Erythroblast (primary cell): ENCODE data around the gene RASSF7.

Experiments
- DNase-seq, 2 experiments: peaks; one replicate each; lab custom pipeline; 2025; lab: John Stamatoyannopoulos, UW
- GATA1 ChIP-seq: IDR thresholded peaks from 2 replicates; pipeline ENCODE4 v1.6.1; 2011; ENCODE audit warnings: low read depth, mild to moderate bottlenecking, control low read depth, low read length, moderate library complexity
- POLR2A ChIP-seq: IDR thresholded peaks from 2 replicates; pipeline ENCODE4 v1.6.1; 2011; ENCODE audit warnings: mild to moderate bottlenecking, low read length

Gene RASSF7

DNA sequence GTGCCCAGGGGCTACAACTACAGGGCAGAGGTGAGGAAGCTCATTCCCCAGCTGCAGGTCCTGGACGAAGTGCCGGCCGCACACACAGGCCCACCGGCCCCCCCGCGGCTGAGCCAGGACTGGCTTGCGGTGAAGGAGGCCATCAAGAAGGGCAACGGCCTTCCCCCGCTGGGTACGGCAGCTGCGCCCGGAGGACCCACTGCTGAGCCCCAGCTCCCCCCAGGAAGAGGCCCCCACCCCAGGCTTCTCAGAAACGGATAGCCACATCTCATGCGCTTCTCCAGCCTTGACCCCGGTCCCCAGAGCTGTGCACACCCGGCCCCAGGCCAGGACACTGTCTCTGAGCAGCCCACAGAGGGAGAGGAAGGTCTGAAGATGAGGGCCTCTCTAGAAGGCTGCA, 9.6 kb upstream of the RASSF7 start:
- no peak for DNase-seq
- TF ChIP-seq GATA1, result no peak
- TF ChIP-seq POLR2A, result no peak

DNA sequence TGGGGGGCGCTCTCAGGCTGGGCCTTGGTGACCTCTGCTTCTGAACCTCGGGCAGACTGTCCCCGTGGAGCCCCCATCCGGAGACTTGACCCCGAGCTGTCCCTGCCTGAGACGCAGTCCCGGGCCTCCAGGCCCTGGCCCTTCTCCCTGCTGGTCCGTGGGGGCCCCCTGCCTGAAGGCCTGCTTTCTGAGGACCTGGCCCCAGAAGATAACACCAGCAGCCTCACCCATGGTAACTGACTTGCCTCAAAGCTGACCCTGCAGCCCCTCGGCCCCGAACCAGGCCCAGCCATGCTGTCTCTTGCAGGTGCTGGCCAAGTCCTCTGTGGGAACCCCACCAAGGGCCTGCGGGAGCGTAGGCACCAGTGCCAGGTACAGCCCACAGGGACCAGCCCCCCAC, 9.2 kb upstream of the RASSF7 start:
- DNase-seq, result peak; percentile 50 to 80
- no peak for TF ChIP-seq POLR2A
- no peak for TF ChIP-seq GATA1

GRCh38 chr11:553083-553987, 7.4 kb upstream of the RASSF7 start:
- DNase-seq, result no peak
- TF ChIP-seq GATA1 (no peak), POLR2A (no peak)

DNA sequence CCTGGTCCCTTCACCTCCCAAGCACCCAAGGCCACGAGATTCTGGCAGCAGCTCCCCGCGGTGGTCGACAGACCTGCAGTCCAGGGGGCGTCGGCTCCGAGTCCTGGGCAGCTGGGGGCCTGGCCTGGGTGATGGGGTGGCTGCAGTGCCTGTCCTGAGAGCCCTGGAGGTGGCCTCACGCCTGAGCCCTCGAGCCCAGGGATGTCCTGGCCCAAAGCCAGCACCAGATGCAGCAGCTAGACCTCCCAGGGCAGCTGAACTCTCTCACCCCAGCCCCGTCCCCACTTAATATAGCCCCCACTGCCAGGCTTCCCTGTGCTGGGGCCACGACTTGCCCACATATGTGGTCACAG, 6.8 kb upstream of the RASSF7 start:
- no peak for DNase-seq
- TF ChIP-seq POLR2A (no peak), GATA1 (no peak)

DNA sequence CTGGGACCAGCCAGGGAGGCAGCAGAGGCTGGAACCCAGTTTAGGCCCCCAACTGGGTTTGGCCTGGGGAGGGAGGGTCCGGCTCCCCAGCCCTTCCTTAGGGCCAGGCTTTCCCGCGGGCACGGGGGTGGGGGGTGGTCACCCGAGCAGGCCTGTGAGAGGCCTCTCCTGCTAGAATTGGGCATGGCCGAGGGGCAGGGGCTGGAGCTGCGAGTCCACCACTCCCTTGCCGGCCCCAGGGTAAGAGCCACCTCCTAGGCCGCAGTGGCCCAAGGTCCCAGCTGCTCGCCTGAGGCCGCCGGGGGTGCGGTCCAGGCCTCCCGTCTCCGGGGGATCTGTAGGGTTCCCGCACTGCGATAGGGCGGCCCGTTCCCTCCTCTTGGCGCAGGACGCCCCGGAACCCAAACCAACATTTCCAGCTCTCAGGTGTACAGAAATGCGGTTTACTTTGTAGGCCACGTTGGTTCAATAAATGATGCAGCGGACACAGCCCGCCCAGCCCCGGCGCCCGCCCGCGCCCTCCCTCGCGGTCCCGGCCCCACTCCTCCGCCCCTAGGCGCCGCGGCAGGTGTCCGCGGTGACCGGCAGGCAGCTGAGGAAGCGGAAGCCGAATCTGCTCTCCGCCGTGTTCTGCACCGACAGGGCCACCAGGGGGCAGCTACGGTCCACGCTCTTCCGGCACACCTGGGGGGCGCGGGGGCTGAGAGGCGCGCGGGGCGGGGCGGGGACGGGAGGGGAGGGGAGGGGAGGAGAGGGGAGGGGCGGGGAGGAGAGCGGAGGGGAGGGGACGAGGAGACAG, 6.1 kb upstream of the RASSF7 start:
- TF ChIP-seq POLR2A (no peak), GATA1 (no peak)
- DNase-seq, result peak; percentile 68 to 82

DNA sequence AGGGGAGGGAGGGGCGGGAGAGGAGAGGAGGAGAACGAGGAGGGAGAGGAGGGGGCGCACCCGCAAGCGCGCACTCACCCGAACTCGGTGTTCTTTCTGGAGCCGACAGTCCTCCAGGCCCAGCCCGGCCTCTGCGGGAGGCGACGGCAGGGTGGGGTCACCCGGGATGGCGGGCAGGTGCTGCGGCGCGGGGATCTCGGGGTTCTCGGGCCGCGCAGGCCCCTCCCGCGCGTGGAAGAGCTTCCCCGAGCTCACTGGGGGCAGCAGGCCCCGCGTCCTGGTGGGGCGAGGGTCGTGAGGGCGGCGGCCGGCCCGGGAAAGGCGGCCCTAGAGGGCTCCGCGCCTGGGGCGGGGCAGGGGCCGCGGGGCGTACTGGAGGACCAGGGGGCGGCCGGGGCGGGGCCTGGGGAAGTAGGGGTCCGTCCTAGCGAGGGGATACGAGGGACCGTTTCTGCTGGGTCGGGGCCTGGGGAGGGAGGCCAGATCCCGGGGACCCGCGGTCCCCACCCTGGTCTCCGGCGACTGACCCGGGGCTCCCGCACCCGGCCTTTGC, 5.5 kb upstream of the RASSF7 start:
- no peak for DNase-seq
- no peak for TF ChIP-seq POLR2A

GRCh38 chr11:555780-556661, 4.7 kb upstream of the RASSF7 start:
- DNase-seq, result peak; percentile 32 to 33

GRCh38 chr11:556662-557256, 4.0 kb upstream of the RASSF7 start:
- DNase-seq, result no peak
- no peak for TF ChIP-seq POLR2A
- TF ChIP-seq GATA1, result no peak

More at GRCh38 chr11:555780-556661, 4.7 kb upstream of the RASSF7 start:
- TF ChIP-seq POLR2A, result no peak
- TF ChIP-seq GATA1, result no peak

DNA sequence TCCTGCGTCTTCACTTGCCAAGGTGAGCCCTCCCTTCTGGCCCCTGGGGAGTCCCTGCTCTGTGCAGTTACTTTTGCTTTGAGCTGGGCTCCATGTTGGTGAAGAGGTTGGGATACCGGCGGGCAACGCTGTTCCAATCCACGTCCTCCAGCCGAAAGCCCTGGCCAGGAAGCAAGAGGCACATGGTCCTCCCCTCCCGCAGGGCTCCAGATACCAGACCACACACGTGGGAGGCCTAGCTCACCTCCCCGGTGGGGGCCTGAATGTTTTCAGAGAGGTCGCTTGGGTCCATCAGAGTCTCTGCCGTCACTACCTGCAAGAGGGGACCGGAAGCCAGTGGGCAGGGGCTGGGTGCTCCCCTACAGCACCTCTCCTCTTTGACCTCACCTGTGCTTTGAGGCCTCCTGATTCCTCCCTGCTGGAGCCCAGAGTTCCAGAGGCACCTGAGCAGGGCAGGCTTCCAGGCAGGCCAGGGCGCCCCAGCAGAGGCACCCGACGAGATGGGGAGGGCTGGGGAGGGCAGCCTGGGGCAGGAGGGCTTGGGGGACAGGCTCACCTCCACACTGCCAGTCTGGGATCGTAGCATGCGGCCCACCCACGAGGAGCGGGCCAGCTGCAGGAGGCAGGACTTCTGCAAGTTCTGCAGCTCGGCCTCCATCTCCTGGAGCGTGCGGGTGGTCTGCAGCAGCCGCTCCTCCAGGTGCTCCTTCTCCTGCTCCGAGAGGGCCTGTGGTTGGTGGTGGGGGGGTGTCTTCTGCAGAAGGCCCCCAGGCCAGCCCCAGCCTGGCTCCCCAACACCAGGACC, 3.2 kb upstream of the RASSF7 start:
- no peak for DNase-seq
- TF ChIP-seq POLR2A (no peak), GATA1 (no peak)

DNA sequence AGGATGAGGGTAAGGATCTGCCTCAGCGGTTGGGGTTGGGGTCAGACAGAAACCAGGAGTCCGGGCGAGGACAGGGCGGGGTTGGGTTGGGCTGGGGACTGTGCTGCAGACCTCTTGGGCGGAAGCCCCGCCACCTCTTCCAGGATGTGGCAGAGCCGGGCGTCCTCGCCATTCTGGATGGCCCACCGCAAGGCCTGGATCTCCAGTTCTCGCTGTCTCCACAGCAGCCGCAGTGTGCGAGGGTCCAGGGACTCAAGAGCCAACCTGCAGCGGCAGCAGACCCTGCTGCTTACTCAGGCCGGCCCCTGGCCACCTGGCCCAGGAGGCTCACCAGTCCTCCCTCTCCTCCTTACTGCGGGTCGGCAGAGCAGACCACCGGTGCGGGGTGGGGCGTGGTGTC, 2.3 kb upstream of the RASSF7 start:
- no peak for DNase-seq

DNA sequence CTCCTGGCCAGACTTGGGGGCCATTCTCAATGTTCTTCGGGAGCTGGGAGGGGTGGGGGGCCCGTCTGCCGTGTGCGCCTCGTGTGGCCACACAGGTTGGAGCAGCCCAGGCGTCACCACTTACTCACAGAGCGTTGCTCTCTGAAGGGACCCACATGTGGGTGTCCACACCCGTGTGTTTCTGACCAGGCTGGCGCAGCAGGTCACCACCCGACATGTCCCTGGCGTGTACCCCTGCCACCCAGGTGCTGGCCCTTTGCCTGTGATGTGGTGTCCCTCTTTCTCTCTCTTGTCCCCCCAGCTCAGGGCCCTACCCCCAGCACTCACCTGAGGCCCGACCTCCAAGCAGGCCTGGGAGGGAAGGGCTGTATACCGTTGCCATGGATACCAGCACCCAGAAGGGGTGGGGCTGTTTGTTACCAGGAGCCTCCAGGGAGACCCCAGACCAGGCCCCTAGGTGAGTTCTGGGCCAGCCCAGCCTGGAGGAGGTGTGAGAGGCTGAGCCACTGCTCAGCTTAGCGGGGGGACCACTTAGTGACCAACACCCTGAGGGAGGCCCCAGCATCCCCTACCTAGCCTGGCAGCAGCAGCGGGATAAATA, 1.6 kb upstream of the RASSF7 start:
- DNase-seq, result no peak
- no peak for TF ChIP-seq GATA1
- no peak for TF ChIP-seq POLR2A

More for the DNA sequence above, 2.3 kb upstream of the RASSF7 start:
- no peak for TF ChIP-seq GATA1
- TF ChIP-seq POLR2A, result no peak
